HG03457 (cell line): Measurements from ENCODE around the gene ABHD16B.
"Not testable (repeated sequence)": the region's sequence is repeated elsewhere in the genome, so short reads cannot be mapped to it uniquely, and the experiment has no call there.

Source experiments
- ATAC-seq: cut with Tn5 transposase; IDR thresholded peaks from one replicate; pipeline ENCODE4 v1.9.1; 2021; ENCODE audit warnings: moderate number of reproducible peaks; ENCODE audit not compliant: unreplicated experiment

The ABHD16B gene

GRCh38 chr20:63877755-63878470 lies 16.6 kb downstream of the ABHD16B start:
- ATAC-seq = no peak

GRCh38 chr20:63878899-63879663 lies 17.8 kb downstream of the ABHD16B start:
- no peak for ATAC-seq

- ATAC-seq = not testable (repeated sequence)
Observed at GRCh38 chr20:63880901-63881300, 19.6 kb downstream of the ABHD16B start.

GRCh38 chr20:63881451-63882226 lies 20.3 kb downstream of the ABHD16B start:
- no peak for ATAC-seq

GRCh38 chr20:63882257-63883200 lies 21.2 kb downstream of the ABHD16B start:
- no peak for ATAC-seq

GRCh38 chr20:63883201-63883593 lies 21.9 kb downstream of the ABHD16B start:
- ATAC-seq = no peak

- ATAC-seq = no peak
Observed at GRCh38 chr20:63884506-63885263, 23.4 kb downstream of the ABHD16B start.

- ATAC-seq = no peak
Observed at GRCh38 chr20:63885264-63886053, 24.2 kb downstream of the ABHD16B start.

- no peak for ATAC-seq
Observed at GRCh38 chr20:63886054-63886419, 24.7 kb downstream of the ABHD16B start.

- ATAC-seq = no peak
Observed at GRCh38 chr20:63886921-63887320, 25.6 kb downstream of the ABHD16B start.

- ATAC-seq = no peak
Observed at GRCh38 chr20:63889241-63890200, 28.2 kb downstream of the ABHD16B start.

GRCh38 chr20:63890201-63890576 lies 28.9 kb downstream of the ABHD16B start:
- no peak for ATAC-seq

GRCh38 chr20:63890616-63891015 lies 29.3 kb downstream of the ABHD16B start:
- no peak for ATAC-seq

- no peak for ATAC-seq
Observed at GRCh38 chr20:63891061-63892002, 30.0 kb downstream of the ABHD16B start.

GRCh38 chr20:63892402-63892801 lies 31.1 kb downstream of the ABHD16B start:
- no peak for ATAC-seq

GRCh38 chr20:63893999-63894357 lies 32.7 kb downstream of the ABHD16B start:
- no peak for ATAC-seq
